GM18505 (cell line): ENCODE results near the gene CD82.
A peak's percentile ranks its signal among the peaks of the same experiment; 100 is the strongest.

Experiments used
- ATAC-seq: cut with Tn5 transposase; IDR thresholded peaks from one replicate; pipeline ENCODE4 v1.9.1; 2021; ENCODE audit not compliant: unreplicated experiment
- POLR2A ChIP-seq: IDR thresholded peaks from 4 replicates; pipeline ENCODE4 v1.6.1; 2011; ENCODE audit warnings: borderline replicate concordance; ENCODE audit not compliant: insufficient read depth, insufficient read length; ENCODE audit errors: extremely low read depth

The CD82 gene

DNA sequence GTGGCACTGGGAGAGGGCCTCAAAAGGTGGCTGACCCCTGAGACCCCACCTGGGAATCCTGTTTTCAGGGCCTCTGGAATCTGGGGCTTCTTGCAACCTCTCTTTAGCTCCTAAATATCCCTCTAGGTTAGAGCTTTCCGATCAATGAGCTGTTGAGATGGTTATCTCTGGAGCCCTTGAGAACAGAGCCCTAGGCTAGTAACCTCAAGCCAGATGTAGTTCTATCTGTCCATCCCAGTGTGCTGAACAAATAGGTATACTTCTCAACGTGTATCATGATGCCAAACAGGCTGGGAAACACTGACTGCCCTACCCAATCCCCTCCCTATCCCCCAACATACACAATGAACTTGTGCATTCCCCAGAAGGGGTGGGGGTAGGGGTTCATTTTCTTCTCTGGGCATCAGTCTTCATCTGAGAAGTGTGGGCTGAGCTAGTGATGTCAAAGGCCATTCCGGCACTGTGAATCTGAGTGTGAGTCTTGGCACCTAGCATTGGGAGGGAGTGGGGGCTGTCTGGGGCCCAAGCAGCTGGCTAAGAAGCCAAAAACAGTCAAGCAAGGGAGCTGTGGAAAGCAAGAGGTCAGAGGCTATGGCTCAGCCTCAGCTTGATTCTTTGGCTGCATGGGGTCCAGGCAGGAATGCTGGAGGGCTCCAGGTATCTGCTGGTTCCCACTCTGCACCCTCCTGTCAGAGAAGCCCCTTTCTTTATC is 17.3 kb downstream of the CD82 start:
- no peak for ATAC-seq
- TF ChIP-seq POLR2A, result no peak

DNA sequence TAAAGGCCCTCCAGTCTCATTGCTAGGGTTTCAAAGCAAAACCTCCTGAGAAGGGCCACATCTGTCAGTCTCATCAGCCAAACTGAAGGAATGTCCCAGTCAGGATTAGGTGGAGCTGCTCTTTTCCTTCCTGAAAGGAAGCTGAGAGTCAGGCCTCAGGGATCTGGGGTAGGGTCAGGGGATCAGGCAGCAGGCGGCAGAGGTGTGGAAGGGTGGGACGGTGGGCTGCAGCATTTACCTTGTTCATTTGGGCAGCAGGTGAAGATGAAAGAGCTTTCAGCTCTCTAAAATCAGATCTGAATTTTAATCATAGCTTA is 17.8 kb downstream of the CD82 start:
- no peak for TF ChIP-seq POLR2A
- no peak for ATAC-seq

DNA sequence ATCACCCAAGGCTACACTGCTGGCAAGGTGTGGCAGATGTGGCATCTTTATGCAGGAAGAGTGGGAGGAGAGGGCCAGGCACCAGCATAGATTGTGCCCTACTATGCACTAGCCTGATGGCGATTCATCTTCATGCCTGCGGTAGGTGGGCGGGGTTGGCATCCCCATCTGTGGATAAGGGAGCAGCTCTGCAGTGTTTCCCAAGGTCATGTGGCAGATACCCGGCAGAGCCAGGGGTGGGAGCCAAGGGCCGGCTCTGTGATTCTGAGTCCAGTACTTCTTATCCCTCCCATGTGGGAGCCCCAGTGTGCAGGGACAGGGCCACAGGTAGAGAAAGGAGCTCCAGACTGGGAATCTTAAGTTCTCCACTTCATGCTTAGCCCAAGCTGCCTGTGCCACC is 20.0 kb downstream of the CD82 start:
- ATAC-seq, result no peak
- no peak for TF ChIP-seq POLR2A

DNA sequence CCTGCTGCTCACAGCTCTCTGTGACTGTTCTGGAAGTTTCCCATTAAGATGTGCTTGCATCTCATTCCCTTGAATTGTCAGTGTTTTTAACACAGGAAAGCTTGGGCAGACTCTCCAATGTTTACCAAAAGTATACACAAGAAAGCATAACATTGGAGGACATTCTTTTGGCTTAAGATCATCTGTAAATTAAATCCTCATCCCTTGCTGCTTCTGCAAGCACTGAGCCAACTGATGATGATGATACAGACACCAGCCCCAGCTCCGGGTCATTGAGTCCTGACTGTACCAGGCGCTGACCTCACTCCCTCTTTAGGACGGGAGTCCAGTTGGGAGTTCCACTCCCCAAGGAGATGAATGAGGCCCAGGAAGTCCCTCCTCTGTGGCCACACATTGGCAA is 23.8 kb downstream of the CD82 start:
- TF ChIP-seq POLR2A, result no peak
- no peak for ATAC-seq

DNA sequence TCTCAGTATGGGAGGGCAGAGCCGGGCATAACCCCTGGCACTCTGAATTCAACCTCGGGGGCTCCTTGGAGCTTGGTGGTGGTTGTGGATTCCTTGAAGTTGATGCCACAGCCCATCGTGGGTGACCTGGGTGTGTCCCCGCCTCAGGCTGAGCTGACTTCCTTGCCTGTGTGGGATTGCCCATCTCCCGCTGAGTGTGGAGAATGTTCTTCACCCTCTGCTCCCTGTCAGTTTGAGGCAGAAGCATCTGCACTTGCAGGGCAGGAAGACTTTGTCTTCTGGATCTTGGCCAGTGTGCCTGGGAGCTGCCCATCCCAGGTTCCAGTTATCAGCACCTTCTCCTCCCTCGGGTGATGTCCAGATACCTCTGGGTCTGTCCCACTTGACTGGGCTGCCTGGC is 25.3 kb downstream of the CD82 start:
- ATAC-seq, result no peak
- TF ChIP-seq POLR2A, result no peak

DNA sequence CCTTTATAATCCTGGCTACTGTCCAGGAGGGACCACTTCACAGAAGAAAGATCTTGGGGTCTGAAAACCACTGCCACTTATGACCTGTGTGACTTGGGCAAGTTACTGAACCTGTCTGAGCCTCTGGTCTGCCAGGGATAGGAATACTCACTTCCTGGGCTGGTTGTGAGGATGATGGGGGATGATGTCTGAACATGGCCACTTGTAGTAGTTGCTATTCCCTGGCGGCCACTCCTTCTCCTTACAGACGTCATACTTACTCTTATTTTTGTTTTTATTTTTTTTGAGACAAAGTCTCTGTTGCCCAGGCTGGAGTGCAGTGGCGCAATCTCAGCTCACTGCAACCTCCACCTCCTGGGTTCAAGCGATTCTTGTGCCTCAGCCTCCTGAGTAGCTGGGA is 26.1 kb downstream of the CD82 start:
- no peak for TF ChIP-seq POLR2A
- ATAC-seq, result no peak

DNA sequence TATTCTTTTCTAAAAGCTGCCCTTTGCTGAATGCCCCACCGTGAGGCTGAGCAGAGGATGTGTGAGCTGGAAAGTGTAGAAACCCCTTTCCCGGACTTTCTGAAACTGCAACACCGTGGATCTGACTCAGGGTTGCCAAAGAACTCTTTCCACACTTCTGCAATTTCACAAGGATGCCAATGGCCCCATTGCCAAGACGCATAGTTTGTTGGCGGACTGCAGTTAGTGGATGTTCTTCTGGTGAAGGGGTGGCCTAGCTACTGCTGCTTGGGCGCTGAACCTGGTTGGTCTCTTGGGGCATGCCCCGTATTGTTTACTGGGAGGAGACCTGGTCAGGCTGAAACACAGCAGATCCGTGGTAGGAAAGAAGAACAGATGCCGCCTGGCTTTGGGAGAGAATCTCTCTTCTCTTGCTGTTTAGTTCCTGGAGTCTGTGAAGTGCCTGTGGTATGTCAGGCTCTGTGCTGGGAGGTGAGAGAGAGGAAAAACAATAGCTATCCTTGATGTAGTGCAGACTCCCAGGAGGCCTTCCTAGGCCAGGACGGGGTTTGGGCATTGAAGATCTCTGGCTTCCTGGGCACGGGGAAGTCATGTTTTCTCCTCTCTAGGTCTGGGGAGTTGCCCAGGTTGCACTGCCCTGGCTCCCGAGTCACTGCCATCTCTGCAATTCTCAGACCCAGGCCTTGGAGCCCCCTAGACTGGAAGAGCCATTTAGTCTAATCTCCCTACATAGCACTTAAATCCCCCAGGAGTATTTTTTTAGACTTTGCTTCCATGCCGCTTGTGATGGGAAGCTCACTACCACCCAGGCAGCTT is 26.9 kb downstream of the CD82 start:
- no peak for TF ChIP-seq POLR2A
- ATAC-seq, result no peak

DNA sequence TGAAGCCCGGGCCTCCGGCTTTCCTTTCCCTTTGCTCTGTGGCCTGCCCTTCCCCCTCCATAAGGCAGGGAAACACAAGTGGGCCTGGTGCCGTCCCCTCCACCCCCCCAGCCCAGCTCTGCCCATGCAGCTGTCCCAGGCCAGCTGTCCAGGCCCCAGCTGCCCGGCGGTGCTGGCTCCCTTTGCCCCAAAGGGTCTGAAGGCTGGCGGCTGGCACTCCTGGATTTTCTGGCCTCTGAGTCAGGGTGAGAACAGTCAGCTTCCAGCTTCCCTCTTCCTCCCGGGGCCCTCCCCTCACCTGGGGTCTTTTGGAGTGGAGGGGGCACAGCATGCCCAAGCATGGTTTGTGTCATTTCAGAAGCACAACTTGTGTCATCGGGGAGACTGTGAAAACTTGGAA is 27.8 kb downstream of the CD82 start:
- no peak for ATAC-seq
- TF ChIP-seq POLR2A, result no peak

DNA sequence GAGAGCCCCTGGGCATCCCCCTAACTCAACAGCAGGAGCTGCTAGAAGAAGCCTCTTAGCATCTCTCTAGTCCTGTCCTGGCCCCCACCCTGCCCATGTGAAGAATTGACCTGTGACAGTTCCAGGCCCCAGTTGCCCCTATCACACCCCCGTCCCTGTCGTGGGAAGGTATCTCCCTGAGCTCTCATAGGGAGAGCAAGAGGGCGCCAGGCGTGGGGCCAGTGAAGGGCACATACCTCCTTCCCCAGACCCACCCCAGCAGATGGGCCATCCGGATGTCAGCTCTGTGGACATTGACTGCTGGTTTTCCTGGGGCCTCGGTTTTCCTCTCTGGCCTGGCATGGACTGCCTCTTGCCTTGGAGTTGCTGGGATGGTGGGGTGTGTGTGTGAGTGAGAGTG is 29.5 kb downstream of the CD82 start:
- TF ChIP-seq POLR2A, result no peak
- no peak for ATAC-seq

DNA sequence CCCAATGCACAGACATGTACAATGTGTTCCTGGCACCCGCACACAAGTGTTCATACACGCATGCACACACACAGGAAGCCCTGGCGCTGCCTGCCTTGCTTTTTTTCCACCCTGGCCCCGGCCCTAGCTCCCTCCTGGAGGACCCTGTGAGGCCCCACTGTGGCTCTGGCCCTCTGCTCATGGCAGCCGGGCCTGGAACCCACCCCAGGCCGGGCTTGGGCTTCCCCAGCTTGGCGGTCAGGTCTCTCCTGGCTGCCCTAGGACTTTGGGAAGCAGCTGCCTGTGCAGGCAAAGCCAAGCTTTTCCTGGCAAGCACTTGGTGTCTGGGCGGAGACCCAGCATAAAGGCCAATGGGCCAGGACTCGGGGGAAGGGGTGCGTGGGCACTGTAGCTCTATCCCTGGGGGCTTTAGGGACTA is 30.5 kb downstream of the CD82 start:
- ATAC-seq, result no peak
- TF ChIP-seq POLR2A, result no peak

DNA sequence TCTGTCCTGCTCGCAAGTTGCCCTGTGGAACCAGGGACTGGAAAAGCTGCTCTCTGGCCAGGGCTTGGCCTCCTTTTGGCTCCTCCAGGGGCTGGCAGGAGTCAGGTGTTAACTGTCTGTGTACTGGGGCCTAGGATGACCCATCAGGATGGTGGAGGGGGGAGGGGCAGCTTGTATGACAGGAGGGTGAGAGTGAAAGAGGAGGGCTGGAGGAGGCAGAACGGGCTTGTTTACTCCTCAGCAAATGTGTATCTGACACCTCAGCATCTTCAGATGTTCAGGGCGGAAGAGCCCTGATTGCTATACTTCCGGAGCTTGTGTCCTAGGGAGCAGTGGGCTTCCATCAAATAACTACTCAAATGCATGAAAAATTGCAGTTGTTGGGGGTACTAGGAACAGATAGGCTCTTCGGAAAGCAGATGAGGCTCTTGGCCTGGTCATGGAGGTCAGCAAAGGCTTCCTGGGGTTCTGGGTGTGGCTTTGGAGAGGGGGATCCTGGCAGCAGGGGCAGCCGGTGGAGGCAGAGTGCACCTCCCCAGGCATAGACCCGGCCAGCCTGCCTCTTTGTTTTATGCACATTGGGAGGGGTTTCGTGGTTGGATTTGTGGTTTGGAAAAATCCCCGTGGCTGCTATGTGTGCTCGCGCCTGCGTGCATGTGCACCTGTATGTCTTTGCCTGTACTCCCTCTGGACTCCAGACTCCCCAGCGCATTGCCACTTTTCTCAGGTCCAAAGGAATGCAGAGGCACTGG is 31.2 kb downstream of the CD82 start:
- peak; percentile 27 for TF ChIP-seq POLR2A
- peak; percentile 28 for ATAC-seq

DNA sequence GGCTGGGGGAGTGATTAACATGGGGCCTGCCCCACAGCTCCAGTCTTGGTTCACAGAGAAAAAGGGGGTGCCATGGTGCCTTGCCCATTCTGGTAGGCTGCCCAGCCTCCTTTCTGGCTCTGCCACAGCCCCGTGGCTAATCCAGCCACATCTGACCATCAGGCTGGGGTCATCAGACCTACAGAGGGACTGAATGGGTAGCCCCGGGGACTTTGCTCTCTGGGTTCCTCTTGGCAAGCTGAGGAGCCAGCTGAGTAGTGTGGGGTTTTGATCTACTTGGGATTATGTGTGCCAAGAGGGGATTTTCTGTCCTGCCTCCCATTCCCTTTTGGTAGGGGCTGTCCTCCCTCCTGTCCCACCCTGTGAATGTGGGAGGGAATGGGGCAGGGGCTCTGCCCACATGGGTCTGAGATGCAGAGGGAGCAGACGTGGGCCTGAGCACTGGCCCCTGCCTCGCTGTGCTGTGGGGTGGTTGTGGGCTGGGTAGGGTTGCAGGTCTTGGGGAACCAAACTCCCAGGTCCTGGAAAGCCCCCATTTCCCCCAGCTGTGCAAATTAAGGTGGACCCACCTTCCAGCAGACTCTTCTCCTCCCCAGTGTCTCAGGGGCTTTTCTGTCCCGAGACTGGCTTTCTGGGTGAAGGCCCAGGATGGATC is 32.0 kb downstream of the CD82 start:
- ATAC-seq, result no peak

DNA sequence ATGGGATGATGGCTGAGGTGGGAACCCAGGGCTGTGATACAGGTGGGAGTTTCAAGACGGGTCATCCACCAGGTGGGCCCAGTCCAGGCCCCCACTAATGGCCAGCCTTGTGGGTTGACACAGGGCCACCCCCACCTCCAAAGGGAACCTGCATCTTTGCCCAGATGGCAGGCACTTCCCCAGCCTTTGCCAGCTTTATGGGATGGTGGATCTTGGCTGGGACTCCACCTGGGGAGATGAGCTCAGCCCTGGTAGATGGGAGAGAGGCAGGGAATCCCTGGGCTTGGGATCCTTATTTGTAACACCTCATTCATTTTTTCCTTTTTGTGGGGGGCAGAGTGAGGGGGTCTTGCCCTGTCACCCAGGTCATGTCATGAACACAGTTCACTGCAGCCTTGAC is 33.4 kb downstream of the CD82 start:
- no peak for ATAC-seq
- TF ChIP-seq POLR2A, result no peak

More for the DNA sequence above, 32.0 kb downstream of the CD82 start:
- no peak for TF ChIP-seq POLR2A
